Tibial artery (tissue), 4 donors: ENCODE measurements around the gene AACS.

Experiments used
- DNase-seq, 2 donors: peaks; one replicate each; pipeline ENCODE4 v3.0.0-alpha.2; 2019
- H3K27ac ChIP-seq, 2 donors: fragments of 200-600 bp; sonication (generic) in 1 of 2; 1 replicate in 1 of 2; 2 replicates in 1 of 2; pipeline ENCODE4 v1.5.1; 2018 to 2019; ENCODE audit warnings: mild to moderate bottlenecking in 1 of 2
- H3K27me3 ChIP-seq, 2 donors: fragments of 200-600 bp; sonication (generic) in 1 of 2; one replicate each; pipeline versions ENCODE4 v1.5.1 to v1.6.0; 2016 to 2019
- H3K36me3 ChIP-seq, 3 donors: fragments of 200-600 bp; sonication (generic) in 2 of 3; one replicate each; pipeline ENCODE4 v1.5.1; 2016 to 2019; ENCODE audit warnings: mild to moderate bottlenecking in 2 of 3
- H3K4me1 ChIP-seq, 4 donors: fragments of 200-600 bp; sonication (generic) in 2 of 4; 1 replicate in 3 of 4; 2 replicates in 1 of 4; pipeline ENCODE4 v1.5.1; 2016 to 2019
- H3K4me3 ChIP-seq, 2 donors: fragments of 200-600 bp; sonication (generic) in 1 of 2; 1 replicate in 1 of 2; 2 replicates in 1 of 2; pipeline ENCODE4 v1.5.1; 2018 to 2019; ENCODE audit warnings: mild to moderate bottlenecking in 2 of 2
- H3K9me3 ChIP-seq, 3 donors: fragments of 200-600 bp; sonication (generic) in 1 of 3; one replicate each; pipeline ENCODE4 v1.5.1; 2016 to 2019
- intact Hi-C: fragments of 100-400 bp; cut with DNase I; formaldehyde crosslinking; loops from one replicate; pipeline ENCODE4 v1.15.0; 2023; ENCODE audit warnings: low total_unique reads
- TF ChIP-seq, protein P1 (sequence below), 2 experiments: fragments of 200-600 bp in 1 of 2; fragments of 450-650 bp in 1 of 2; IDR thresholded peaks; one replicate each; pipeline ENCODE4 v1.5.1; 2017 to 2019; ENCODE audit warnings: antibody characterized with exemption in 2 of 2, mild to moderate bottlenecking in 1 of 2, moderate library complexity in 1 of 2

The AACS gene

GRCh38 chr12:125143491-125143890 is 78.3 kb downstream of the AACS start:
- DNase-seq = no peak

GRCh38 chr12:125145196-125145595 is 80.0 kb downstream of the AACS start:
- H3K4me3 ChIP-seq = no peak overlapping the region
- no peak overlapping the region for H3K27ac ChIP-seq
- intact Hi-C loops = no loop called here
- TF ChIP-seq, protein P1, sequence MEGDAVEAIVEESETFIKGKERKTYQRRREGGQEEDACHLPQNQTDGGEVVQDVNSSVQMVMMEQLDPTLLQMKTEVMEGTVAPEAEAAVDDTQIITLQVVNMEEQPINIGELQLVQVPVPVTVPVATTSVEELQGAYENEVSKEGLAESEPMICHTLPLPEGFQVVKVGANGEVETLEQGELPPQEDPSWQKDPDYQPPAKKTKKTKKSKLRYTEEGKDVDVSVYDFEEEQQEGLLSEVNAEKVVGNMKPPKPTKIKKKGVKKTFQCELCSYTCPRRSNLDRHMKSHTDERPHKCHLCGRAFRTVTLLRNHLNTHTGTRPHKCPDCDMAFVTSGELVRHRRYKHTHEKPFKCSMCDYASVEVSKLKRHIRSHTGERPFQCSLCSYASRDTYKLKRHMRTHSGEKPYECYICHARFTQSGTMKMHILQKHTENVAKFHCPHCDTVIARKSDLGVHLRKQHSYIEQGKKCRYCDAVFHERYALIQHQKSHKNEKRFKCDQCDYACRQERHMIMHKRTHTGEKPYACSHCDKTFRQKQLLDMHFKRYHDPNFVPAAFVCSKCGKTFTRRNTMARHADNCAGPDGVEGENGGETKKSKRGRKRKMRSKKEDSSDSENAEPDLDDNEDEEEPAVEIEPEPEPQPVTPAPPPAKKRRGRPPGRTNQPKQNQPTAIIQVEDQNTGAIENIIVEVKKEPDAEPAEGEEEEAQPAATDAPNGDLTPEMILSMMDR (IDR thresholded peaks at IDR 0.05) = no peak
- H3K9me3 ChIP-seq = no peaks in the 10 kb centered on the region
- peaks cover 0 to 2% of the 10 kb centered on the region in 2 donors for H3K27me3 ChIP-seq
- H3K36me3 ChIP-seq = no peaks in the 10 kb centered on the region
- DNase-seq = no peak
- H3K4me1 ChIP-seq = no peaks in the 10 kb centered on the region

More at GRCh38 chr12:125143491-125143890, 78.3 kb downstream of the AACS start:
- peaks cover 0 to 7% (median 0%) of the 10 kb centered on the region in 3 donors for H3K36me3 ChIP-seq
- intact Hi-C loops = no loop called here
- H3K4me3 ChIP-seq = no peak overlapping the region
- H3K4me1 ChIP-seq = no peaks in the 10 kb centered on the region
- H3K27me3 ChIP-seq = peaks cover 0 to 2% of the 10 kb centered on the region in 2 donors
- TF ChIP-seq, protein P1 (IDR thresholded peaks at IDR 0.05) = no peak
- H3K27ac ChIP-seq = no peak overlapping the region
- H3K9me3 ChIP-seq = no peaks in the 10 kb centered on the region

GRCh38 chr12:125148316-125148715 is 83.1 kb downstream of the AACS start:
- Histone ChIP-seq H3K4me1 (no peaks in the 10 kb centered on the region), H3K9me3 (no peaks in the 10 kb centered on the region), H3K27me3 (peaks cover 0 to 2% of the 10 kb centered on the region in 2 donors), H3K27ac (no peak overlapping the region), H3K36me3 (no peaks in the 10 kb centered on the region), H3K4me3 (no peak overlapping the region)
- TF ChIP-seq, protein P1 (IDR thresholded peaks at IDR 0.05) = no peak
- intact Hi-C loops = no loop called here
- DNase-seq = no peak

DNA sequence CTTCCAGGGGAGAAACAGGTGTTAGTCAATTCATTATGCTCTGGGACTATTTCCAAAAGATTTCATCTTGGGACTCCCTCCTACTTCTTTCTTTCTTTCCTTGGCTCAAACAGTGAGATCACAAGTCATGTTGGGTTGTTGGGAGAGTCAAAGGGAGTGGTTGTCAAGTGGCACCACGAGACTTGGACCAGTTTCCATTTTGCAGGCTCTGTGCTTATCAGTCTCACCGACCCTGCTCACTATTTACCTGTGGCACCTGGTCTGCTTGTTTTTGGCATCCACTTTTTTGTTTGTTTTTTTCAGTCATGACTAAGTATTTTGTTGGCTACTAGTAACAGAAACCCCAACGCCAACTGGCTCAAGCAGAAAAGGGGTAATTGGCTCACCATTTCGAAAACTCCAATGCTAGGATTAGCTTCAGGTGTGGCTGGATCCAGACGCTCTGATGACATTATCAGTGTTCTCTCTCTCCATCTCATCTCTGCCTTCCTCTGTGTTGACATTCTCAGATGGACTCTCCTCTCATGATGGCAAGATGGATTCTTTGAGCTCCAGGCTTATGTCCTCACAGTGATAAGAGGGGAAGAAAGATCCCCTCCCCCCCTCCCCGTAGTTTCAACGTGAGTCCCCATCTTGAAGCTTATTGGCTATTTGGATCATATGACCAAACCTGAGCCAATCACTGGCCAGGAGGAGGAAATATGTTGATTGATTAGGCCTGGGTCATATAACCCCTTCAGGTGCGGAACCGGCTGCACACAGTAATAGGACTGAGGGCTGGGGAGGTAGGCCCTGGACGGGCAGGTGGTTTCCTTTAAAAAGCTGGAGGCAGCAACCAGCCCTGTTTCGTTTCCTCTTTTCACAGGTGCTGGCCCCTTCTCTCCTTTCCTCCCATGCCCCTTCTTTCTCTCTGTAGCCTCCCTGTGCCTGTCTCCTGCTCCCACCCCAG is 84.2 kb downstream of the AACS start:
- TF ChIP-seq, protein P1 (IDR thresholded peaks at IDR 0.05) = no peak
- no peak for DNase-seq
- Histone ChIP-seq H3K4me3 (no peak overlapping the region), H3K4me1 (no peaks in the 10 kb centered on the region), H3K27ac (no peak overlapping the region), H3K27me3 (peaks cover 0 to 2% of the 10 kb centered on the region in 2 donors), H3K36me3 (no peaks in the 10 kb centered on the region), H3K9me3 (no peaks in the 10 kb centered on the region)
- intact Hi-C loops = no loop called here

DNA sequence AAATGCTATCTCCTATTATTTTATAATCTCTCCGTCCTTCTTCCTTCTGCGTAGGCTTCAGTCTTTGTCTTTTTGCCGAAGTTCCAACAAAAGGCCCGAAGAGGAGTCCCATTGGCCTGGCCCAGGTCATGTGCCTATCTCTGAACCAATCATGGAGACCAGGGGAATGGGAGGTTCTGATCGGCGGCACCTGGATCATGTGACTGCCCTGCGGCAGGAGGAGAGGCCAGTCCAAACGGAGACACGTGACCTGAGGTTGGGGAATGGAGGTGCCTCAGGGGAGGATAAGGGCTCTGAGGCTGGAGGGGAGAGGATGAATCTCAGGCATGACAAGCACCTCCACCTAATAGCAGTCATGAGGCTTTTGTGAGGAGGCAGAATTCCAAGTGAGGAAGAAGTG is 86.0 kb downstream of the AACS start:
- no peak for DNase-seq
- Histone ChIP-seq H3K9me3 (no peaks in the 10 kb centered on the region), H3K4me1 (no peaks in the 10 kb centered on the region), H3K27me3 (peaks cover 0 to 2% of the 10 kb centered on the region in 2 donors), H3K27ac (no peak overlapping the region), H3K36me3 (no peaks in the 10 kb centered on the region), H3K4me3 (no peak overlapping the region)
- intact Hi-C loops = no loop called here
- TF ChIP-seq, protein P1 (IDR thresholded peaks at IDR 0.05) = no peak
